Stimulated activated CD4-positive, alpha-beta T cell treated with anti-CD3 and anti-CD28 coated beads, Interleukin-2, amount 100 ng/mL, for 24 hours (primary cell): Measurements from ENCODE around the gene PRSS56.
A peak's percentile ranks its signal among the peaks of the same experiment; 100 is the strongest.

Experiments used
- DNase-seq, 2 donors: peaks; one replicate each; pipeline ENCODE4 v3.0.0-alpha.2; 2020

PRSS56 gene

DNA sequence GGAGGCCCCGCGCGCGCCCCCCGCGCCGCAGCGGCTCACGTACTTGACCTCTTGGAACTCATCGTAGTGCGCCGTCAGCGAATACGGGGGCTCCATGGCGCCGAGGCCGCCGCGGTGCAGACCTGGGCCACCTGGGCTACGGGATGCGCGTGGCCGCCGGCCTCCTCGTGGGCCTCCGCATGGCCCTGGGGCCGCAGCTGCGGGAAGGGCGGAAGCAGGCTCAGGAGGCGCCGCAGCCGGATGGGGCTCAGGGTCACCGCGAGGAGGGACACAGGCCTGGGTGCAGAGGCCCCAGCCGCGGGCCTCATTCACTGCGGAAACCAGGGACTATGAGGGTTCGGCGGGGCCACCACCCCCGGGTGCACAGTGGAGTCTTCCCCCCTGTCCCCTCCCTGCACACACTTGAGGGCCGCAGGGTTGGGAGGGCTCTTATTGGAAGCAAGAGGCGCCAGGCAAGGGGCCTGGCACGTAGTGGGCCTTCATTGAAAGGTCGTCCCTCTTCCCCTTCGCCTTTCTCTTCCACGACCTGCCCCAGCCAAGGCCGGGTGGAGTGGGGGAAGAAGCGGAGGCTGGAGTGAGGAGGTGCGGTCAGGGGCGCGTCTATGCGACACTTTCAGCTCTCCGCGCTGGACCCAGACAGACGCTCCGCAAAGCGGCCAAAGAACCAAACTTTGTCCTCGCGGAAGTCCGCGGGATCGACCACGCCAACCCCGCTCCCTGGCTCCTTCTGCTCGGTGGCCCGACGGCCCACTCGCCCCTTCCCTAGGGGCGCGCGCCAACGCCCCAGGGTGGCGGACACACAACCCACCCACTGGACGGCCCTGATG is 33.4 kb upstream of the PRSS56 start:
- DNase-seq = no peak

DNA sequence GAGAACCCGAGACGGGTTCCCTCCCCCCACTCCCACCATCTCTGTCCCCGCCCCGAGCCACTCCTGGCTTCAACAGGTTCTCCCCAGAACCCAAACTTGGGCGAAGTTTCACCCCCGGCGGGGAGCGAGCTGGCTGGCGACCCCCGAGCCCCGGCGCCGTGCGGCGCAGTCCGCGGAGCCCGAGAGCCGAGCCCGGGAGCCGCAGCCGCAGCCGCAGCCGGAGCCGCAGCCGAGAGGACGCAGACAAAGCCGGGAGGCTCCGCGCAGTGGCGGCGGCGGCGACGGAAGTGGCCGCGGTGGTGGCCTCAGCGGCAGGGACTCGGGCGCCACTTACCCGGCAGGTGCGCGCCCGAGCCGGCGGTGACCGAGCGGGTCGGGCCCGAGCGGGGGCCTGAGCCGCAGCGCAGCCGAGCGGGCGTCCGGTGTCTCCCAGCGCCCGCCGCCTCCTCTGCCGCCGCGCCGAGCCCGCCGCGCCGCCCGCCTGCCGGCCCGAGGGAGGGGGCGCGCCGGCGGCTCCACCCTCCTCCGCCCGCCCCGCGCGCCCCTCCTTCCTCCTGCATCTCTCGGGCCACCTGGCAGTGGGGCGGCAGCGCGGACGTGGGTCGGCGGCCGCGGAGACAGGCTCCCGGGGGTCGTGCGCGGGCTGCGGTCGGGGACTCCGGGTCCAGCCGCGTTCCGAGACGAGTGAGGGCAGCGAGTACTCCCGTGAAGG is 32.6 kb upstream of the PRSS56 start, which contains the start of gene ECEL1:
TSS of gene ECEL1 (minus strand) at position 450 of the 712 bp plus-strand sequence. CDS start 1,181 bp downstream, outside the sequence.
- peak in 1 of 2 donors; percentile 30 for DNase-seq

DNA sequence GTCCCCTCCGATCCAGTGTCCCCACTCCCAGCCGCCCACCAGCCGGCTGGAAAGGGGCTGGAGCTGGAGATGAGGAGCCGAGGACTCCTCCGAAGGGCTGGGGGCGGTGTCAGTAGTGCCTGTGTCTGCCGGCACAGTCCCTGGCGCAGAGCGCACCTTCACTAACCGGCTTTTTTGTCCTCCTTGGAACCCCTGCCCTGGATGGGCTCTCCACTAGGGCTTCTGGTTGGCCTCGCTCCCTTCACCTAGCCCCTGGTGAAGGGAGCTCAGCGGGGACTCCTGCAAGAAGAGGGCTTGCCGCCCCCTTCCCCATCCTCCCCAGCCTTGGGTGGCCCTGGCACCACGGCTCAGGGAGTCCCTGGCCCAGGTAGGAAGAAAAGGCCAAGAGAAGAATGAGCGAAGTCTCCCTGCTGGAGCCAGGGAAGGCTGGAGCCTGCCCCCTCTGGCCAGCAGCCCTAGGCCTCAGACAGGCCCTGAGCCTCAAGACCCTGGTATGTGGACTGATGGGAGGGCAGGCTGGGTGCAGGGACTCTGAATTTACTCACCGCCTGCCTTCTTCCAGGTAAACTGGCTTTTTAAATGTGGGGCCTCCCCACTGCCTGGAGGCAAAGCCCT is 32.0 kb upstream of the PRSS56 start:
- no peak for DNase-seq

DNA sequence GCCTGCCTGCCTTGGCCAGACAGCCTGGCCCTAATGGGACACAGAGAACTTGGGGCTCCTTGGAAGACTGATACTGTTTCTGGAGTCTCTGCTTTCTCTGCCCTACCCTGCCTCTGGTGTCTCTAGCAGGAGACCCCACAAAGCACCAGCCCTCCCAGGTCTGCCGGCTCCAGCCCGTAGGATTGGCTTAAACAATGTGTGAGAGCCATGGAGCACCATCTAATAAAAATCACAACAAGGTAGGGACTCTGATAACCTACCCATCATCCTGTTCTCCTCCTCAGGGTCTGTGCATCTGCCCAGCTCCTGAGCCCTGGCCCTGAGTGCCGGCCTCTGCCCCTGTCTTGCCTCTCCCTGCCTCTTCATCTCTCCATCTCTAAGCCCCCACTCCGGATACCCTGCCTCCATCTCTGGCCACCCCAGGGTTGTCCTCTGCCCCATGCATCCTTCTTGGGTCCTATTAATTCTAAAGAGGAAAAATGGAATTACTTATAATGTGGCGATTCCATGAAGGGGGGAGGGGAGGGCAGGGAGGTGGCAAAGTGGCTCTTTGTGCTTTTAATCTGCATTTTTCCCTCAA is 31.4 kb upstream of the PRSS56 start:
- no peak for DNase-seq

DNA sequence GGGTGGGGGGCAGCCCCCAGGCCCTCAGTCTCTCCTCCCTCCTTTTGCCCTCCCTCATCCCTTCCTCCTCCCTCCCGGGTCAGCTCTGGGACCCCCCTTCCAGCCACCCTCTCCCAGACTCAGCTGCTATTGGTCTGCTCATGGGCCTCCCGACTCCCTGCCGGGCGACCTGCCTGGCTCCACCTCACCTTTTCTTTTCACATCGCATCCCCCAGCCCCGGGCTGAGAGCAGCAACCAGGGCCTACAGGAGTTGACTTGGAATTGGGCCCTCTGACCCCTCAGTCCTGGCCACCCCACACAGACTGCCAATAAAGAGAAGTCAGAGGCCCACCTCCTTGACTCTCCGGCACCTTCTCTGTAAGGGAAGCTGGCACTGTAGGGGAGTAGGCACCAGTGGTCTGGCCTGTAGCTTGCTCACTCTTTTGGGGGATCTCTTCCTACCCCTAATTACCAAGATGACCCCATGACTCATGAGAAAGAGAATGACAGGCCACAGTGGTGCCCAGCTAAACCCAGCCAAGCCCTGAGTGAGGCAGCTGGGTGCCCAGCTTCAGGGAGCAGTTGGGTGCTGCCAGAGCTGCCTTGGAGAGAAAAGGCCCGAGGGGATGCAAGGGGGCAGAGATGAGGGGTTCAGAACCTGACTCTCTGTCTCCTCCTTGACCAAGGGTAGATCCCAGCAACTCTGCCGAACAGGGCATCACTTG is 30.5 kb upstream of the PRSS56 start:
- DNase-seq = no peak

DNA sequence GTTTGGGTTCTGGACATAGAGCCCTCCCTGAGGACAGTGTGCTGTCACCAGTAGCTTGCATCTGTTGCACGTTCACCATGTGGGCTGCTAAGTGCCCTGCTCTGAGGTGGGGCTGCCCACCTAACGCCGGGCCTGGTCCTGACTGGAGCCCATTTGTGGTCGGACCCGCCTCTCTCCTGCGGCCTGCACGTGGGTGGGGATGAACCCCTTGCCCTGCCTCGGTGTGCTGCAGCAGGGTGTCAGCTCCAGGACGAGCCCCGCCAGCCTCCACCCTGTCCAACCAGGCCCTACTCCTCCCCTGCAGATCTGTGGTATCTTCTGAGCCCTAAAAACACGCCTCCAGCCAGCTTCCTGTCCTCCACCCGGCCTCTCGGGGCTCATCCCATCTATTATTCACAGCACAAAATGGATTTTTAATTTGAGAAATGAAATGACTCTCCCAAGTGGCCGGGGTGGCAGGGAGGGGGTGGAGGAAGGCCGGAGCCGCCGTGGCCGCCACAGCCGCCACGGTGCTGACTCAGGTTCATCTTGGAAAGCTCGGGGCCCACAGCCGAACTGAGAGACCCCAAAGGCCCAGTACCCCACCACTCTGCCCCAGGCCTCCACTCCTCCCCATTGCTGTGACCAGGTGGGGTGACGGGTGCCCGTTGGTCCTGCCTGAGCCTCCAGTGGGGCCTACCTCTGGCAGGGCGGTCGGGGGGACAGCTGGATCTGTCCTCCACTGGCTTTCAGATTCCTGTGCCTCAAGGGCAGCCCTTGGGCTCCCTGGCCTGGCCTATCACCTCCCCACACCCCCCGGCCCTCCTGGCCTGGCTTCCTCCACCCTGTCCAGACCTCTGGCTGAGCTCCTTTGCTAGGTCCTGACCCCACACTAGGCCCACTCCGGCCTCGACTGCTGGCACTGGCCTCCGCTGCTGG is 29.7 kb upstream of the PRSS56 start:
- no peak for DNase-seq

DNA sequence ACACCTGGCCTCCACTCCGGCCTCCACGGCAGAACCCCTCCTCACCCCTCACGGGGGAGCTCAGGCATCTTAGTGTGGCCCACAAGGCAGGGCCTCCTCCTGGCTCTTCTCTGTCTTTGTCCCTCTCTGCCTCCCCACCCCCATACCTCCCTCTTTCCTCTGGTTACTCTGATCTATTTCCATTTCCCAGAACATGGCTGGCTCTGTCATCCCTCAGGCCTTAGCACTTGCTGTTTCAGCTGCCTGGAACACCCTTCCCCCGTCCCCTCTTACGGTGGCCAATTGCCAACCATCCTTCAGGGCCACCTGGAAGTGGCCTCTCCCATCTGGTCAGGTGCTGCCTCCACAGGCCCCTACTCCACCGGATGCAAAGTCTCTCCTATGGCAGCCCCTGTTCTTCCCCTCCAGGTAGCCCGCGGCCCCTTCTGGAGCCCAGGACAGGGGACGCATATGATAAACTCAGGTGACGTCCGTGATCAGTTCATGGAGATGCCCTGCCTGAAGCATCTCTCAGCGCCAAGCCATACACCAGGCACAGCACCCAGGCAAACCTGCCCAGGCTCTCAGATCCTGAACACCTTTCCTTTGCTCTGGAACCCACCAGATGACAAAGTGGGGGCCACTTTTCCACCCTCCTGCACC is 28.9 kb upstream of the PRSS56 start:
- DNase-seq = no peak

DNA sequence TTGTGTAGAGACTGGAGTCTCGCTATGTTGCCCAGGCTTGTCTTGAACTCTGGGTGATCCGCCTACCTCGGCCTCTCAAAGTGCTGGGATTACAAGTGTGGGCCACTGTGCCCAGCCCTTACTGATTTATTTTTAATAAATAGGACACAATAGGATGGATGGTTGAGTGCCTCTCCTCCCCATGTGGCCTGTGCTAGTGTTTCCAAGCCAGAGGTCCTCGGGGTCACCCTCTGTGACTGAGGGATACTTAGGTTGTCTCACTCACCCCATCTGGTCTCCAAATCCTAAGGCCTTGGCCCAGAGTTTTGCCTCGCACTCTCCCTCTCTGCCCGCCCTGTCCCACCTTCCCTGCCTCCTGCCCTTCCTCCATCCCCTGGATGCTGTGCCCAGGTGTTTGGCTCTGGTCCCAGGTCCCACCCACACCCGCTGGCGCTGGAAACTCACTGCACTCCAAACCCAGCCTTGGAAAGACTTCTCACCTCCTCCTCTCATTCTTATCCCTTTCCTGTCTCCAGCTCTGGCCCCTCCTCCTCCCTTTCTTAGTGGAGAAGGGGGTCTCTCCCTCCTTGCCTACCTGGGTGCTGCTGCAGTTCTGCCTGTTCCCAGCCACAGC is 27.8 kb upstream of the PRSS56 start:
- no peak for DNase-seq

DNA sequence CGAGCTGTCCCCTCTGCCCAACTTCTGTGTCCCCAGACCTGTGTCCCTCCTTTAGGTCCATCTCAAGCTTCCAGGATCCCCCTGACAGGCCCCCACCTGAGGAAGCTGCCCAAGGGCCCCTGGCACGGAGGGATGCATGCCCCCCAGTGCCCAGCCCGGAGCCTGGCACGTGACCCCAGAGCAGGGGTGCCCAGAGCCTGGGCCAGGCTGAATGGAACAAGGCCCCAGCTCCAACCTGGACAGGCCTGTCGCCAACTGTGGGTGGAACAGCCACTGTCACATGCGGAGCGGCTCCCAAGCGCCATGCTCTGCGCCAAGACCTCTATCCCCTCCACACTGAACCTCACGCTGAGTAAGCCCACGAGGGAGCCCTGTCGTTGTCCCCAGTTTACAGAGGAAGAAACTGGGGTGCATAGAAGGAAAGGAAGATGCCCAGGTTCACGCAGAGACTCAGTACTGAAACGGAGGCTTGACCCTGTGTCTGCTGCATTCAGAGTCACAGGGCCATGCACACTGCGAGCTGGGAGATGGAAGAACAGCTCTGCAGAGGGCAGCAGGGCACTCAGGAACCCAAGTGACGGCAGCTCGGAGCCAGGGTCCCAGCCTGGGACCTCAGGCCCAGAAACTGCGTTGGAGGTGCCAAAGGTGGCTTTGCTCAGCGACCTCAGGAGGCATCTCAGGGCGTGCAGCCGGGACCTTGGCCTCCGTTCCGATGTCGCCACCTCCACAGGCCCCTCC is 27.1 kb upstream of the PRSS56 start:
- no peak for DNase-seq

DNA sequence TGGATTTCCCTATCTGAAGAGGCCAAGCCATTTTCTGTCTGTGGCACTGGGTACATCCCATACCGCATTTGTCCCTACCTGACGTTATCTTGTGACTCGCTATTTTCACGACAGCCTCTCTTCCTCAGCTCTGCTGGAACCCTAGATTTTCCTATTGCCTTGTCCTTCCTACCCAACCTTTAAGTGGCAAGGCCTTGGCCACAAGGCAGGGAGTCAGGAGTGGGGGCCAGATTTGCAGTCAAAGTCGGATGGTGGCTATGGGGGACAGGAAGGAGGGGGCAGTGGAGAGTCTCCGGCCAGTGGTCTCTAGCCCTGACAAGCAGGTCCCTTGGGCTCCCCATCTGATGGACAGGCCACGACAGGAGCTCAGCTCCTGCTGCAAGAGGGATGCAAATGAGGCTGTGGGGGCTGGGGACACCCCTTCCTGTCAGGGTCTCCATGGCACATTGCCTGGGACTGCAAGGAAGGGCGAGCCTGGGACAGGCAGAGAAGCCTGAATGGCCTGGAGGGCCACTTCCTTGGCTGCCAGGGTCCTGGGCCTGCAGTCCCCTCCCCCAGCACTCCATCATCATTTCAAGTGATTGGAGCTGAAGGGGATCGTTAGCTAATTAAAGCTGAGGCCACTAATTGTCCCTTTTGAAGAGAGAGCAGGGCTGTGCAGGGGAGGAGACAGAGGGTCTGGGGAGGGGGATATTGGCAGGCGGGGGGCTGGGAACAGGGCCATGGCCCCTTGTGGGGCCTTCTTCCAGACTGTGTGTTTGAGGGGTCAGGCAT is 26.3 kb upstream of the PRSS56 start:
- DNase-seq = no peak

DNA sequence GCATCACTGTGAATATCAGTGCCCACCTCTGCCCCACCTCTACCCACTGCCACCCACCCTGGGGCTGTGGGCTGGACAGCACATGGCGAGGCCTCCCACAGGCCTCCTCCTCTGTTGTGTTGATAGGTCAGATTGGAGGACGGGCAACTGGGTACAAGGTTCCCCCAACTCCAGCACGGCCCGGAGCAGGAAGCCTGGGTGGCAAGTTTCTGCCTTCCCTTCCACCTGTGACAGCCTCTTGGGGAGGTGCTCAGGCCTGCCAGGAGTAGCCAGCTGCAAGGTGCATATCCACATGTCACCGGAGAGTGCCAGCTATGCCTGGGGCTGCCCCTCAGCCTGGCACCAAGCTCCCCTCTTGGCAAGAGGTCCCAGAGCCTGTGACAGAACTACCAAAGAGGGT is 25.6 kb upstream of the PRSS56 start:
- DNase-seq = no peak

DNA sequence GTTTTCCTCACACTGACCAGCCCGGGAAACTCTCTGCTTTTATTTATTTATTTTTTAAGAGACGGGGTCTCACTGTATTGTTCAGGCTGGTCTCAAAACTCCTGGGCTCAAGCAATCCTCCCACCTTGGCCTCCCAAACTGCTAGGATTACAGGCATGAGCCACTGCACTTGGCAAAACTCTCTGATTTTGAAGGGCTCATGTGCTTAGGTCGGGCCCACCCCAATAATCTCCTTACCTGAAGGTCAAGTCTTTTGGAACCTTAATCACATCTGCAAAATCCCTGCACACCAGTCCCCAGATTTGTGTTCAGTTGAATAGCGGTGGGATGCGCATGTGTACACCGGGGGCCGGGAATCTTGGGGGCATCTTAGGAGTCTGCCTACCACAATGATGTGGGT is 24.9 kb upstream of the PRSS56 start:
- DNase-seq = no peak

DNA sequence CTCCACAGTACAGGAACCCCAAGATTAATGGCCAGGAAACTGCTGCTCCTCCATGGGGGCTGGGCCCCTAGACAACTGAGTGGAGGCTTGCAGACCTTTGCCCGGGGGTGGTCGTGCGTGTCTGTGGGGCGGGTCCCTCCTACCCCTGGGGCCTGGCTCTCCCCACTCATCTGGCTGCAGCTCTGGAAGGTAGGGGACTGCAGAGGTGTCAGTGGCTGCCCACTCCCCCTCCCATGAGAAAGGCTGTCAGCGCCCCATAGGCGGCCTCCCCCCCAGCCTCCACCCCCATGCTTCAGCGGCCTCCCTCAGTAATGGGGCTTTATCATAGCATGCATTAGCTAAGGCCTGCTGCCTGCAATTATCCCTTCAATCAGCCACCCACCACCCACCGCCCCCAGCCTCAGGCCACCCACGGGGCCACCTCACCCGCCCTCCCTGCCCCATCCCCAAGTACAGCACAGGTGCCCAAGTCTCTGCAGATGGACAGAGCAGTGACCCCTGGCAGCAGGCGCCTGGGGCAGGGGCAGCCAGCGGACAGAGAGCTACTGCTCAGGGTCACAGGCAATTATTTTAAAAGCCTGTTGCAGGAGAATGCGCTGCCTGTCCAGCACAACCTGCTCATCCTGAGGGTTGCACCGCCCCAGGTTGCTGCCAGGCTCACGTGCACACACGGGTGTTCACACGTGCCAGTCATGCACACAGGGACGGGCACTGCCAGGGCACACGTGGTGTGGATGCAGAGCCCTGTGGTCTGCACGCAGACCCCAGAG is 23.5 kb upstream of the PRSS56 start:
- DNase-seq = no peak

DNA sequence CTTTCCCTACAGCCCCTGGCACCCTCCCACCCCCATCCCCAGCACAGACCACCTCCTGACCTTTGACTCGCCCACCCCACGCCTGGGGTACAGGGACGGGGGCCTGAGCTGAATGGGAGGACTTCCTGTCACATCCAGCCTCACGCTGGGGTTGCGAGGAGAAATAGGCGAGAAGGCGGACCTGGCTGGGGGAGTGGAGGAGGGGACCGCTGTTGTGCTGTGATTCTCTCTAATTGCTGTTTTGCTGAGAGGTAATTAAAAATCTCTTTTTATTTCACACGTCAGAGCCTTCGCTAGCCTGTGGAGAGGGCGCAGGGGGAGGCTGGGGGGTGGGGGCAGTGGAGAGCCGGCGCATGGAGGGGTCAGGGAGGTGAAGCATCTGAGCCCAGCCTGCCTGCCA is 22.8 kb upstream of the PRSS56 start:
- DNase-seq = no peak

DNA sequence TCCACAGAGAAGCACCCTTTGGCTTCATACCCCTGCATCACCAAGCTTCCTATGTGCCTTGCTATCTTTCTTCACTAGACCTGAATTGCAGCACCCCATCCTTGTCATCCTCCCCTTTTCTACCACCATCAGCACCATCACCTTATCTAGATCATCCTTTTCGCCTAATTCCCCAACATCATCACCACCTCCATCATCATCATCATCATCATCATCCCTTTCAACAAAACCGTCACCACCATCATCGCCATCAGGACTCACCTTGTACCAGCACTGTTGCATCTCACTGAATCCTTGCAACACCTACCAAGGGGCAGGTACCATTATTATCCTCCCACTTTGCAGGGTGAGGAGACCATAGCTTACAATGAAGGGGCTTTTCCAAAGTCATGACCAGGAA is 21.7 kb upstream of the PRSS56 start:
- no peak for DNase-seq

DNA sequence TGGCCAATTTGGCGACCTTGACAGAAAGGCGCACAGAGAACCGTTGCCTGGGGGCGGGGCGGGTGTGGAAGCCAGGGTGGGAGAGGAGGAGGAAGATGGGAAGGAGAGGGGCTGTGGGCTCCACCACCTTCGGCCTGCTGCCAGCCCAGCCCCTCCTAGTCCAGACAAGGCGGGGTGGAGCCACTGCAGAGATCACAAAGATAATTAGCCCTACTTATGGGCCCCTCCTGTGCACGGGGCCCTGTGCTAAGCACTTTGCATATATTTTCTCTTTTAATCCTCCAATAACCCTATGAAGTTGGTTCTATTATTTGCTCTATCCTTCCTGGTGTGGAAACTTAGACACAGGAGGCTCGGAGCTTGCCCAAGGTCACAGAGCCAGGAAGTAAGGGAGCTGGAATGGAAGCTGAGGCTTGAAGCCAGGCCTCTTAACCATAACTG is 18.8 kb upstream of the PRSS56 start:
- no peak for DNase-seq

DNA sequence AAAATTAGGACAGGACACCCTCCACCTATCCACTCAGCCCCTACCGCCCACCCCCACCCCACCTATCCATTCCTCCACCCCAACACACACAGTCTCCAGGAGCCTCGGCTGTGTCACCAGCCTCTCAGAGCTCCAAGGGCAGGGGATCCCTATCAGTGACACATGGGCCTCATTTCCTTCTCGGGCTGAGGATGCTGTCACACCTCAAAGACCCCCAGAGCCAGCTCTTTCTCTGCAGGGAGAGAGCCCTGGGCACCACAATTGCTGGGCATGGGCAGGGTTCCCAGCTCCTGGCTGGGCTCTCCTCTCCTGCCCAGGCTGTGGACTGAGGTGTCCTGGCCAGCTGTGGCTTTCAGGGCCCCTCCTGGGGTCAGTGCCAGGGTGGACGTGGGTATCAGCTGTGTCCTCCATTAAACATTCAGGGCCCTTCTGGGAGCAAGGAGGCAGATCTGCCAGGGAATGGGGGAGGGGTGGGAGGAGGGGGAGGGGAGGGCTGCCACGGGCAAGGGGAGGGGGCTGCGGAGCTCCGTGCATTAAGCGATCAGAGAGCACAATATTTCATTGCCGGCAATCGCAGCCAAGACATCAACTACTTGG is 18.3 kb upstream of the PRSS56 start:
- no peak for DNase-seq

DNA sequence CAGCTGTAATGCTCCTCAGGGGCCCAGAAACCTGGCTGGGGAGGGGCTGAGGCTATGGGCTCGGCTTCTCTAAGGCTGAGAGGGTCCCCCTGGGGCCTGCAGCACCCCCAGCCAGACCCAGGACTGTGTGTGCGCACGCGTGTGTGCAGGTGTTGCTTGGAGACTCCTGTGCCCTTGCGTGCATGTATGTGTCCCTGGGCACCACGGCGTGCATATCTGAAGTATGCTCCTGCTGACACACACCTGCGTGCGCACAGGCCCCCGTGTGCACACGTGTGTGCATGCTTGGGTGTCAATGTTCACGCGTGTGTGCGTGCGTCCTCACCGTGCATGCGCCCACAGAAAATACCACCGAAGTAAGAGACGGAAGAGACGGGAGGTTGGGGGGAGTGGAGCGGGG is 17.7 kb upstream of the PRSS56 start:
- no peak for DNase-seq
